ENCODE results near the gene APPBP2.

Gene APPBP2

GRCh38 chr17:60393840-60394723 lies 132.0 kb downstream of the APPBP2 start:
- H3K4me3 ChIP-seq (ENCODE audit: low read depth, low read length): no peak overlapping the region
- TF ChIP-seq CTCF (IDR thresholded peaks at IDR 0.05; ENCODE audit: low read depth, low read length): no peak

Measured in WI38 (cell line).